Activated naive CD4-positive, alpha-beta T cell treated with anti-CD3 and anti-CD28 coated beads, Interleukin-2, amount 50 U/mL, for 16 hours (primary cell): Measurements from ENCODE around the gene RASSF8.

Source experiments
- DNase-seq: peaks from one replicate; pipeline ENCODE4 v3.0.0-alpha.2; 2020

The RASSF8 gene

DNA sequence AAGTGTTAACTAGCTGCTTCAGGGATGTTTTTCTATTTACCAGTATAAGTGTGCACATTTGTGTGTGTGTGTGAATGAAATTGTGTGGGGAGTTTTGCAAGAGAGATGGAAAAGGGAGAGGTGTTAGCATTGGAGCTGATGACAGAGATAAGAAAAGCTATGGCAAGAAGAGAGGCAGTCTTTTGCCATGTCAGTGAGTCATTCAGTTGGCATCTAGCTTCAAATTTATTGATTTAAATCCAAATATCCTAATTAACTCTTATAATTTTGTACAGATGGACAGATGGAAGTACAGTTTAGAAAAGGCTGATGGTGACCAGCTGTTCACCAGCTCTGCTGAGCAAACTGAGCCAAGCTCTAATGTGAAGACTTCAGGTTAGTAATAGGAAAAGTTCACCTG lies 169.7 kb downstream of the RASSF8 start:
- no peak for DNase-seq
